SJCRH30 (cell line): Measurements from ENCODE around the gene PROSER2. TPM values are rescaled to one million over a fixed set of nuclear protein-coding genes. Genes with fewer than 3 reads are reported as not detected.
A peak's percentile ranks its signal among the peaks of the same experiment; 100 is the strongest.

Experiments used
- DNase-seq, 2 experiments: peaks; one replicate each; pipeline ENCODE4 v3.0.0-alpha.2; 2015 to 2020
- H3K27ac ChIP-seq: fragments of 250-450 bp; sonication (Bioruptor Pico); 2 replicates; pipeline ENCODE4 v1.5.1; 2020; ENCODE audit warnings: mild to moderate bottlenecking, moderate library complexity
- H3K27me3 ChIP-seq: fragments of 250-450 bp; sonication (Bioruptor Pico); 2 replicates; pipeline ENCODE4 v1.5.1; 2020; ENCODE audit warnings: mild to moderate bottlenecking, moderate library complexity
- H3K36me3 ChIP-seq: fragments of 250-450 bp; sonication (Bioruptor Pico); 2 replicates; pipeline ENCODE4 v1.5.1; 2020; ENCODE audit warnings: mild to moderate bottlenecking, moderate library complexity
- H3K4me1 ChIP-seq: fragments of 250-450 bp; sonication (Bioruptor Pico); 2 replicates; pipeline ENCODE4 v1.5.1; 2020; ENCODE audit warnings: mild to moderate bottlenecking, moderate library complexity
- H3K4me3 ChIP-seq: fragments of 250-450 bp; sonication (Bioruptor Pico); 2 replicates; pipeline ENCODE4 v1.5.1; 2020; ENCODE audit warnings: mild to moderate bottlenecking, moderate library complexity
- H3K9me3 ChIP-seq: fragments of 250-450 bp; sonication (Bioruptor Pico); replicated peaks from 2 replicates; pipeline ENCODE4 v1.5.1; 2020; ENCODE audit warnings: mild to moderate bottlenecking, moderate library complexity
- total RNA-seq: library from RNA; depleted of rRNA; stranded (reverse); fragments of >200 nt; shearing (Covaris generic); gene quantifications from 2 replicates; pipeline ENCODE4 v1.2.3, GENCODE V29; 2014; rRNA removed

Gene PROSER2
- total RNA-seq, 1 experiment from 2014 or later = 10.7 TPM

DNA sequence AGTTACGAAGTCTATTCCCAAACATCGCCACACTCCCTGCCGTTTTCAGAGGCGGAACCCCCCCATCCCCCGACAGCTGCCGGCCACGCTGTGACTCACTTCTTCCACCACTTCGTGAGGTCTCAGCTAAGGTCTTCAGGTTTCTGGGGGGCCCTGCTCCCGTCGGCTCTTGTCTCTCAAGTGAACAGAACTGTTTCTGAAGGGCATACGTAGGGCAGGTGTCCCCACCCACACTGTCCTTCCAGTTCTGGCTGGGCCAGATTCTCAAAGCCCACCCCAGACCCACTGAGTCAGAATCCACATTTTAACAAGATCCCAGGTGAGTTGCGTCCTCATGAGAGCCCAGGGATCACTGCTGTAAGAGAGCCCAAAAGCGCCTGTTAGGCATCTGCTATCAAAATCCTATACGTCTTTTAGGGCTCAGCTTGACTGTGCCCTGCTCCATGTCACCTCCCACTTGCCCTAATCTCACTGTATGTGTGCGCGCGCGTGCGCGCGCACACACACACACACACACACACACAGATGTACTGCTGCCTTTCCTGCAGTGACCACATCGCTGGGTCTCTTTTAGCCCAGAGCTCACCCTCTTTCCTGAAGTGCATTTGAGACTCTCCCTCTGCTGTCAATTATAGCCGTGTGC, 78.8 kb downstream of the PROSER2 start:
- peak; percentile 44 to 50 for DNase-seq
- Histone ChIP-seq H3K4me1 (peaks cover 48% of the 10 kb centered on the region), H3K9me3 (no peaks in the 10 kb centered on the region), H3K36me3 (no peaks in the 10 kb centered on the region), H3K4me3 (no peak overlapping the region), H3K27me3 (no peaks in the 10 kb centered on the region), H3K27ac (peak overlapping the region; percentile 53)

DNA sequence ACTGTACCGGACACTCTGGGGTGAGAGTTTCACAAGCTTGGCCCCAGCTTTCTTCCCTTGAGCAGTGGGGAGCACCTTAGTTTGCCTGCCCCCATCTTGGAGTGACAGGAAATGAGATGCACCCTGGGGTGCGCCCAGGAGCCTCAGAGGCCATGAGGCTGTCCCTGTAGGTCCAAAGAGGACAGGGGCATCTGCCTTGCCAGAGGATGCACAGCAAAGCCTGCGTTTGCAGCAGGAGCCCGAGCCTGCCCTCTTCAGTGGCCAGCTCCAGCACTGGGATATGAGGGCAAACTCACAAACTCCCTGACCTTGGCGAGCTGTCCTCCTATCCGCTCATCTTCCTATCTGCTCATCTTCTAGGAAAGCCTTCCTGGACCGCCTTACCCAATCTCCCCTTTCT, 79.5 kb downstream of the PROSER2 start:
- Histone ChIP-seq H3K4me1 (peaks cover 41% of the 10 kb centered on the region), H3K36me3 (no peaks in the 10 kb centered on the region), H3K27me3 (no peaks in the 10 kb centered on the region), H3K27ac (peak overlapping the region; percentile 22; the same call in 1 of the 2 replicates), H3K4me3 (no peak overlapping the region), H3K9me3 (no peaks in the 10 kb centered on the region)
- DNase-seq = no peak

DNA sequence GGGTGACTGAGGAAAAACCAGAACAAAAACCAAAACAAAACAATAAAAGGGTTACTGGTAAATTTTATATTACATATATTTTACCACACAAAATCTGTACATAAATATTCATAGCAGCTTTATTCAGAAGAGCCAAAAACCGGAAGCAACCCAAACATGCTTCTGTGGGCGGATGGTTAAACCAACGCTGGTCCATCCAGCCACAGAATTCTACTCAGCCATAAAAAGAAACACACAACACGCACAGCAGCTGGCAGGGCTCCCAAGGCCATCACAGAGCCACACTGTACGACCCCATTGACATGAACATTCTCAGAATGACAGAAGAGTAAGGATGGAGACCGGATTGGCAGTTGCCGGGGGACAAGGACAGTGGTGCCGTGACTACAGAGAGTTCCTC, 83.6 kb downstream of the PROSER2 start:
- no peak for DNase-seq
- H3K27ac ChIP-seq = no peak overlapping the region

DNA sequence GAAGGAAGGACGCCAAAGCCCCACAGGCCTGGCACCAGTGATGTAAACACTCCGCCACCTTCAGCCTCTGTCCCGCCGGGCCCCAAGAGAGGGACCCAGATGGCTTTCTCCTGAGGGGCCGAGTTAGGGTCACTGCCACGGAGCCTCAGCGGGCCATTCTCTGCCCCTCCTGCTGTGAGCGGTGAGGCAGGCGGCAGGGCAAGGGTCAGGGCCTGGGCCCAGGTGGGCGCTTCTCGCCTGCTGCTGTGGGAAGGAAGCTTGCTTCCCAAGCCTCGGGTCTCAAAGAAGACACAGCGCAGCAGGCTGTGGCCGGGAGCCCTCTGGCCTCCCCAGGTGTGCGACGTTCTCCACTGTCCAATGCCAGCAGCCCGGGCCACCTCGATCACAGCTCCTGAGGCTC, 84.8 kb downstream of the PROSER2 start:
- Histone ChIP-seq H3K27me3 (no peaks in the 10 kb centered on the region), H3K27ac (no peak overlapping the region), H3K4me3 (no peak overlapping the region), H3K36me3 (no peaks in the 10 kb centered on the region), H3K4me1 (peaks cover 3% of the 10 kb centered on the region), H3K9me3 (no peaks in the 10 kb centered on the region)
- DNase-seq = no peak

More for the DNA sequence above, 83.6 kb downstream of the PROSER2 start:
- no peak overlapping the region for H3K4me3 ChIP-seq
- no peaks in the 10 kb centered on the region for H3K36me3 ChIP-seq
- H3K4me1 ChIP-seq = peaks cover 11% of the 10 kb centered on the region
- no peaks in the 10 kb centered on the region for H3K9me3 ChIP-seq
- H3K27me3 ChIP-seq = no peaks in the 10 kb centered on the region

DNA sequence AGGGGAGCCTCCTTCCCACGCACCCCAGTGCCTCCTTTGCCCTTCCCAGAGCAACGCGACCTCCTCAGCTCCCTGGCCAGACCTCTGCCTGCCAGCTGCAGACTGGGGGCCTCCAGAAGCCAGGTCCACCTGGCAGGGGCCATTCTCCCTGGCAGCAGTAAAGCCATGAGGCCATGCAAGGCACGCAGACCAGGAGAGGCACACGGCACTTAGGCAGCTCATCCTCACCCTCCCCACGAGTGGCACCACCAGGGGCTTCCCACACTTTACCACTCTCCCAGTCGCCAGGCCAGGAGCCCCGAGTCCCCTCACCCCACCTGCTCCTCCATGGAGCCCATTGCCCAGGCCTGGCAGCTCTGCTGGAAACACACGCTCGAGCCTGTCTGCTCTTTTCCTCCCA, 85.4 kb downstream of the PROSER2 start:
- Histone ChIP-seq H3K9me3 (no peaks in the 10 kb centered on the region), H3K27ac (no peak overlapping the region), H3K27me3 (no peaks in the 10 kb centered on the region), H3K4me3 (no peak overlapping the region), H3K36me3 (no peaks in the 10 kb centered on the region), H3K4me1 (no peaks in the 10 kb centered on the region)
- DNase-seq = no peak

DNA sequence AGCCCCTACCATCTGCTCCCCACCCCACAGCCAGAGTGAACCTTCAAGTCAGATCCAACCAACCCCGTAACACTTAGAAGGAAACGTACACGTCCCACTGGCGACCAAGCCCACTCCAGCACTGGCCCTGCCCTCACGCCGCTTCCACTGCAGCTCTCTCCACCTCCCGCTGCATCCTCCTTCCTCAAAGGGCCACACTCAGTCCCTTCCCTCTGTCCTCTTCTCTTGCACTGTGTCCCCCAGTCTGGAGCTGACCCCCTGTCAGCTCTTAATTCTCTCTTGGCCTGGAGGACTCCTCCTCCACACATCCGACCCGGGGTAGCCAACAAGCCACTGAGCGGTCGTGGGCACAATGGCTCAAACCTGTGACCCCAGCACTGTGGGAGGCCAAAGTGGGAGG, 85.8 kb downstream of the PROSER2 start:
- no peaks in the 10 kb centered on the region for H3K4me1 ChIP-seq
- no peak overlapping the region for H3K4me3 ChIP-seq
- H3K9me3 ChIP-seq = no peaks in the 10 kb centered on the region
- no peak for DNase-seq
- no peaks in the 10 kb centered on the region for H3K36me3 ChIP-seq
- no peak overlapping the region for H3K27ac ChIP-seq
- no peaks in the 10 kb centered on the region for H3K27me3 ChIP-seq

DNA sequence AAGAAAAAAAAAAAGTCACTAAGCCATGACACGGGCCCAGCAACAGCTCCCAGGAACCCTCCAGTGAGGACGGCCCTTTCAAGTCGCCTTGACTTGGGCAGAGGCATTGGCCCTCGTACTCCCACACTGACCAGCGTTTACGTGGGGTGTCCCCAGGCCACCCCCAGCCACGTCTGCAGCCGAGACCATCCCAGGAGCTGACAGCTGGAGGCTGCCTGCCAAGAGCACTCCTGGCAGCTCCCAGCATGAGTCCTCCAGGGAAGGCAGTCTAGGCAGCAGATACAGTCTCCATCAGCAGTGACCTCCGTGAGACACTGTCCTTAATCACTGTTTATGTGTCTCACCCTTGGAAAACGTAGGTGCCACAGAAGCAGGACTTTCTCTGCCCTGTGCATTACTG, 86.5 kb downstream of the PROSER2 start:
- Histone ChIP-seq H3K36me3 (no peaks in the 10 kb centered on the region), H3K4me3 (no peak overlapping the region), H3K27me3 (no peaks in the 10 kb centered on the region), H3K27ac (no peak overlapping the region), H3K4me1 (no peaks in the 10 kb centered on the region), H3K9me3 (no peaks in the 10 kb centered on the region)
- DNase-seq = no peak

DNA sequence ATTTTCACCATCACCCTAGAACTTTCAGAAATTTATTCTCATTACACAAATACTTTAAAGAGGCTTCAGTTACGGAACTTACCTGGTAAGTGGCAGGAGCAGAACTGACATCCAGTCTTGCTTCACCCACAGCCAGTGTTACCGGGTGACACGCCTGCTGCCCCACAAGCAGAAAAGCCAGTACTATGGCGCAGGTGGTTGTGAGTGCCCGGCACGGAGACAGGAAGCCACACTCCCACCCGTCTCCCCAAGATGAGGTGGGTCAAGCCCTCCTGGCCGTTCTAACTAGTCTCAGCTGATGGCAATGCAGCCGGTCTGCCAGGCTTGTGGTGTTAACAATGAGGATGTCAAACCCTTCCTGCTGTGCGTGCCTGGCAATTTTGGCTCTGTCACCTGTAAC, 86.9 kb downstream of the PROSER2 start:
- Histone ChIP-seq H3K36me3 (no peaks in the 10 kb centered on the region), H3K27me3 (no peaks in the 10 kb centered on the region), H3K4me1 (no peaks in the 10 kb centered on the region), H3K9me3 (no peaks in the 10 kb centered on the region), H3K4me3 (no peak overlapping the region), H3K27ac (no peak overlapping the region)
- DNase-seq = no peak

DNA sequence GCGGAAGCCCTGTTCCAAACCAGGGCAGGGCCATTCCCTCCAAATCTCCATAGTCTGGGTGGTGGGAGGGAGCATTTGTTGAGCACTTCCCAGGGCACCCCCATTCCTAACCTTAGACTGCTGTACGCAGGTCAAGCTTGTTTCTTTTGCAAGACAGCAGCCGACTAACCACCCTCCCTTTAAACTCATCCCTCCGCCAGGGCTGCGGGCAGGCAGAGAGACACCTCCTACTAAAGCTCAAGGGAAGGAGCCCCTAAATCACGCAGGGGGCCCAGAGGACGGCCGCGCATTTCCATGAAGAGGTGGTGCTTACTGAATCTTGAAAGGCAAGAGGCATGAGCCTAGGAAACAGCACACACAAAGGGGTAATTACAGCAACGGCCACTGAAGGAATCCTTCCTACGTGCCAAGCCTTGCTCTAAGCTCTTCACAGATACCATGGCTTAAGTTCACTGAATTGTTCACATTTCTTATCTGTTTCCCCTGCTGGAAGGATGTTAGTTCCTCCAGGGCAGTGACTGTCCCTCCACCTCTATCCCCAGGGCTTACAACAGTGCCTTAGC, 90.0 kb downstream of the PROSER2 start:
- no peaks in the 10 kb centered on the region for H3K27me3 ChIP-seq
- no peaks in the 10 kb centered on the region for H3K4me1 ChIP-seq
- no peak overlapping the region for H3K27ac ChIP-seq
- H3K36me3 ChIP-seq = no peaks in the 10 kb centered on the region
- no peak for DNase-seq
- no peak overlapping the region for H3K4me3 ChIP-seq
- no peaks in the 10 kb centered on the region for H3K9me3 ChIP-seq

DNA sequence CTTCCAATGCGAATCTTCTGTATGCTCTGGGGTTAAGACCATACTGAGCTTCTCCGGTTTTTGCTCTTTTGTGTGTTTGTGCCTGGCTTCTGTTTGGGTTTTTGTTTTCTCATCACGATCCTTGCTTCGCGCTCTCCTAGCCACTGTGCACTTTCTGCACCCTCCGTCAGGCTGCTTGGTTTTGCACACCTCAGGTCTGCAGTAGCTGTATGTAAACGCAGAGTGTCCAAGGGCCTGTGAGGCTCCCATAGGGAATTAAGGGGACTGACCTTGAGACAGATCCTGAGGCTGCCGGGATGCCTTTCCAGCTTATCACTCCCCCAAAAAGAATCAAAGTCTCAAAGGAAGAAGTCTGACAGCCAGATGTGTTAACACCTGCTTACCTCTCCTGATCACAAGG, 95.2 kb downstream of the PROSER2 start:
- DNase-seq = no peak
- H3K4me3 ChIP-seq = no peak overlapping the region
- H3K27ac ChIP-seq = no peak overlapping the region
- H3K9me3 ChIP-seq = no peaks in the 10 kb centered on the region
- H3K36me3 ChIP-seq = peaks cover 11% of the 10 kb centered on the region
- no peaks in the 10 kb centered on the region for H3K27me3 ChIP-seq
- no peaks in the 10 kb centered on the region for H3K4me1 ChIP-seq

DNA sequence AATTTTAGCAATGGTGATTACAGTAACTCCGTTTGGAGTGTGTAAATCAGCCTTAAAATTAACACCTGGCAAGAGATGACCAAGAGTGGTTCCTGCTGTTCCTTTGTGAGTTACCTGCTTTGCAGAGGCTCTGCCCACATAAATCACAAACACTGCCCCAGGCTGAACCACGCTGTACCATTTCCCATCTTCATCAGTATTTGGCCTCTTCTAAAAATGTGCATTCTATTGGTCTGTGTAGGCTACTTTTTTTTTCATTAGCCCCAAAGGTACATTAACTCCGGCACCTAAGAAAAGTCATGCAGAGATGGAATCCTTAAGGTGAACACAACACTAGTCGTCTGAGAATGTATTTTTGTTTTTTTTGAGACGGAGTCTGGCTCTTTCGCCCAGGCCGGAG, 96.1 kb downstream of the PROSER2 start:
- H3K4me3 ChIP-seq = no peak overlapping the region
- no peaks in the 10 kb centered on the region for H3K9me3 ChIP-seq
- H3K27me3 ChIP-seq = no peaks in the 10 kb centered on the region
- H3K4me1 ChIP-seq = no peaks in the 10 kb centered on the region
- DNase-seq = no peak
- H3K36me3 ChIP-seq = peaks cover 11% of the 10 kb centered on the region
- no peak overlapping the region for H3K27ac ChIP-seq

Other genes with a start within 250 kb of the PROSER2 start
- gene USP6NL, start 211.7 kb upstream of the PROSER2 start, total RNA-seq = 15.2 and 17.2 TPM in 2 replicates
- gene ECHDC3, start 81.0 kb upstream of the PROSER2 start, total RNA-seq = not detected in 2 replicates
- gene UPF2, start 219.5 kb downstream of the PROSER2 start, total RNA-seq = 21.8 and 22.9 TPM in 2 replicates
- 24.4 and 27.4 TPM in 2 replicates for gene DHTKD1, start 245.6 kb downstream of the PROSER2 start, total RNA-seq